Esophagus squamous epithelium (tissue), 4 donors: ENCODE measurements around the gene TSPAN14.

Experiments used
- CTCF ChIP-seq, 6 experiments: fragments of 450-650 bp in 4 of 6; fragments of 200-600 bp in 2 of 6; sonication (generic) in 2 of 6; IDR thresholded peaks; one replicate each; pipeline ENCODE4 v1.5.1; 2016 to 2019; ENCODE audit warnings: antibody characterized with exemption in 6 of 6, mild to moderate bottlenecking in 4 of 6, moderate library complexity in 4 of 6
- POLR2A ChIP-seq, 4 donors: fragments of 450-650 bp; IDR thresholded peaks; one replicate each; pipeline ENCODE4 v1.6.1; 2017; ENCODE audit warnings: antibody characterized with exemption in 4 of 4, mild to moderate bottlenecking in 4 of 4, moderate library complexity in 3 of 4

DNA sequence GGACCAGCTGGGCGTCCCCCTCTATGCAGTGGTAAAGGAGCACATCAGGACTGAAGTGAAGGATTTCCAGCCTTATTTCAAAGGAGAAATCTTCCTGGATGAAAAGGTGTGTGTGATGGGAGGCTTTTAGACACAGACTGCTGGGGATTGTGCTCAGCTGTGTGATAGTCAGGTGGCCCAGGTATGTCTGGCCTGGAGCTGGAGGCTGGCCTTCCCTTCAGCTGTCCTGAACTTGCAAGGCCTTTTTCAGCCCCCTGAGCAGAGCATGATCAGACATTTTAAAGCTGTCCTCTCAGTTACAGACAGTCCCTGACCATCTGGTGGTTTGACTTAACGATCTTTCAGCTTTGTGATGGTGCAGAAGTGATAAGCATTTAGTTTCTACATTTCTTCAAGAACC is 28.2 kb upstream of the TSPAN14 start:
- no peak for TF ChIP-seq CTCF (IDR thresholded peaks at IDR 0.05)
- no peak for TF ChIP-seq POLR2A (IDR thresholded peaks at IDR 0.05)
